ENCODE data around the gene S100A5.
A peak's percentile ranks its signal among the peaks of the same experiment; 100 is the strongest.
"Not testable (repeated sequence)": the region's sequence is repeated elsewhere in the genome, so short reads cannot be mapped to it uniquely, and the experiment has no call there.

The S100A5 gene

DNA sequence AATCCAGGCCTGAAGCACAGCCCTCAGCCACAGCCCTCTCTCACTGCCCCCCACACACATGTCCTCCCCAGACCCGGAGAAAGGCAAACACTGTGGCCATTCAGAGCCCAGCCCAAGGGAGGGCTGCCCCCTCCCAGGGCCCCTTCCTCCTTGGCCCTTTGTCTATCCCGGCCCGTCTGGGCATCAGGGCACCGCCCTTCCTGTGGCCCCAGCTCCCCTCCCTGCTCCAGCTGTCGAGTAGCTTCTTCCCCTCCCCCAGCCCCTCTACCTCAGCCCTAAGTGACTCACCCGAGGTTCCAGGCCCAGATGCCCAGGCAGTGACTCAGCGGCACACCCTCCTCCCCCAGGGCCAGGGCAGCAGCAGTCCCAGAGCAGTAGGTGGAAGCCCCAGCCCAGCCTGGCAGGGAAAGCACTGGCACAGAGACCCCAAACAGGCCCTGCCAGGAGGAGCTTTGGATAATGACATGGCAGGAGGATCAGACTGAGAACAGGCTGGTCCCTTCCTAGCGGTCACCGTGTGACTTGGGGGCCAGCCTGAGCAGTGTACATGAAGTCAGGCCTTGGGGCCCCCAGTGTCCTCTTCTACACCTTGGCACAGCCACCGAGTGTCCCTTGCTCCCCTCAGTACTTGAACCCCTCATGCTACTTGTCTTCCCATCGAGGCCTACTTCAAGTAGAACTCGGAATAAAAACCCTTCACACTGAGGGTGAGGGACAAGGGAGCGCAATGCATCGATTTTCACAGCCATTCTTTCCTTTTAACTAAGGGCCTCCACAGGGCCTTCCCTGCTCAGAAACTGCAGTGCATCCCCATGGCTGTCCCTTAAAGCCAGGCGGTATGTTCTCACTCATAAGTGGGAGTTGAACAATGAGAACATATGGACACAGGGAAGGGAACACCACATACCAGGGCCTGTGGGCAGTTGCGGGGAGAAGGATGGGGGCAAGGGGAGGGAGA is 26.0 kb upstream of the S100A5 start:
- peak; percentile 95 to 98 for DNase-seq

DNA sequence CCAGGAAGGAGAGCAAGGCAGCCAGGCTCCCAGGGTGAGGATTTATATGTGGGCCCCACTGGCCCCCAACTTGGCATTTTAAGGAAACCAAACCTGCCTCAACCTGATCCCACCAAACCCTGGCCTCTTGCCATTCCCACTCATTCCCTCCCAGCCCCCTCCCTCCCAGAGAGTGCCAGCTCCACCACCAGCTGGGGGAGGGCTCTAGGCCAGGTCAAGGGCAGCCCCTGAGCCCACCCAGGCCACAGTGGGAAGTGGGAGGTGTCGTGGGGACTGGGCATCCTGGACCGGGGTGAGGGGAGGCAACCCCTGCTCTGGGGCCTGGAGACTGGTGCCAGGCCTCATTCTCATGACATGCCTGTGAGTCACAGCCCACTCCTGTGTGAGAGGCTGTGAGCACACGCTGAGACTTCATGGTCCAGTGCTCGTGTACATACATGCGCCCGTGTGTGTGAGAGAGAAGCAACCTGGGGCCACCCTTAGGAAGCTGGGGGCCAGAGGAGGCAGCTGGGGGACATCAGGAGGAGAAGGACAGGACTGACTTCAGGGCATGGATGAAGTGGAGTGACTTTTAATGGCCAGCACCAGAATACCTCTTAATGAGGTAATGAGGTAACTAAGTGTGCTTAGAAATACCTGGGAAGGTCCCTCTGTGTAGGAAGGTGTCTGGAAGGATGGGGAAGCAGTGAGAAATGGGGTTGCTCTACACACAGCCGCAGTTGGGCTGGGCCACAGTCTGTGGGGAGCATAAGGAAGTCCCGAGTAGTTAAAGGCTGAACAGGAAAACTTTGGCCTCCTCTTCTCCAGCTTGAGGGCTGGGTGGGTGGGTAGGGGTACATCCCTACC is 25.0 kb upstream of the S100A5 start, which contains the start of gene S100A2:
Gene S100A2, minus strand, starts transcription at position 316 of the 846 bp plus-strand sequence. CDS start 1,967 bp downstream, outside the sequence.
- peak; percentile 53 to 80 for DNase-seq

DNA sequence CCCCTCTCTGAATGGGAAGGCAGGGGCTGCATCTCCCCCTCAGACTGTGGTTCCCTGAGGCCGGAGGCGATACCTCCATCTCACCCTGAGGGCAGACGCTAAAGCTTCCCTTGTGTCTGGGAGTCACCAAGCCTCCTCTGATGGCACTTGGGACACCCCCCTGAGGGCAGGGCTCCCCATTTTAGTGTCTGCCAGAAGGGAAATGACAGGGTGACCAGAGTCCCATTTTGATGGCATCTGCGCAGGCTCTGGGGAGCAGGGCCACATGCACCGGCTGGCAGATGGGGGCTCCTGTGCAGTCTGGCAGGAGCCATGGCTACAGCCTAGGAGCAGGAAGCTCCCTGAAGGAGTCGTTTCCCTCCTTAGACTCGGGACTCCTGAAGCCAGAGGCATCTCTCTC is 23.3 kb upstream of the S100A5 start:
- DNase-seq: no peak

GRCh38 chr1:153563483-153563901 is 22.8 kb upstream of the S100A5 start:
- DNase-seq: no peak

GRCh38 chr1:153562021-153562420 is 21.3 kb upstream of the S100A5 start:
- DNase-seq: not testable (repeated sequence)

DNA sequence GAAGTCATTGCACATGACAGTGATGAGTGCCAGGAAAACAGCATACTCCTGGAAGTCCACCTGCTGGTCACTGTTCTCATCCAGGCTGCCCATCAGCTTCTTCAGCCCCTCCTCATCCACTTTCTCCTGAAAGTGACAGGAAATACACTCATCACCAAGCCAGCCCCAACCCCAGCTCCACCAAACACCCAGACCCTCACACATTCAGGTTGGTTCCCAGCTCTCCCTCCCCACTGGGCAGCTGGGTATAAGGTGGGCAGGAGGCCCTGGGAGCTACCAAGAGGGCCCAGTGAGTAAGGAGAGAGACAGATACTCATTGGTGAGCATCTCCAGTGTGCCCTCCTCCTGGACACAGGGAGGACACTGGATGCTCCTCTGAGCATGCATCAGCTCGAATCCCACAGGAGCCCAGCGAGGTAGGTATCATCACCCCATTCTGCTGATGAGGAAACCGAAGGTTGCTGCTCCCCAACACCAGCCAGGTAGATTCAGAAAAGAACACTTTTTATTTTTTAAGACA is 20.8 kb upstream of the S100A5 start:
- DNase-seq: no peak

DNA sequence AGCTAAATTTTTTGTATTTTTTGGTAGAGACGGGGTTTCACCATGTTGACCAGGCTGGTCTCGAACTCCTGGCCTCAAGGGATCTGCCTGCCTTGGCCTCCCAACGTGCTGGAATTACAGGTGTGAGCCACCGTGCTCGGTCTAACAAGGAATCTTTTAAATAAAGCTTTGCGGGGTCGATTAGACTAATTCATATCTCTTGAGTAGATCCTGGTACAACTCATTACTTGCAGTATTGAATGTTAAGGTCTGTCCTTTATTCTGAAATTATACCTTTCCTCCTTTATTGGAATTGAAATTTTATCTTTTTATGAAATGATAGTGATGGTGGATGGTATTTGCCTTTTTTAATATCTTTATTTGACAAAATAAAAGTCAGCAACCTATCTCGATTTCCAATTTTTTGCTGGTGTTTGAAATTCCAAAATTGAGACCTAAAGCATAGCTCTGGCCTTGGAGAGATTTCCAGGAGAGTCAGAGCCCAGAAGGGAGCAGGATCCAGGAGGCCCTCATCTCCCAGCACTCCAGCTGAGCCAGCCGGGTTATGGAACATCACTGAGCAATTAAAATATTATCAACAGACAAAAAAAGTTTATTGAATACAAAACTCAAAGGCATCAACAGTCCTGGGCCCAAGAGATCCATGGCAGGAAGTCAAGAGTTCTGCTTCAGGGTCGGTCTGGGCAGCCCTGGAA is 20.2 kb upstream of the S100A5 start:
- DNase-seq: no peak

DNA sequence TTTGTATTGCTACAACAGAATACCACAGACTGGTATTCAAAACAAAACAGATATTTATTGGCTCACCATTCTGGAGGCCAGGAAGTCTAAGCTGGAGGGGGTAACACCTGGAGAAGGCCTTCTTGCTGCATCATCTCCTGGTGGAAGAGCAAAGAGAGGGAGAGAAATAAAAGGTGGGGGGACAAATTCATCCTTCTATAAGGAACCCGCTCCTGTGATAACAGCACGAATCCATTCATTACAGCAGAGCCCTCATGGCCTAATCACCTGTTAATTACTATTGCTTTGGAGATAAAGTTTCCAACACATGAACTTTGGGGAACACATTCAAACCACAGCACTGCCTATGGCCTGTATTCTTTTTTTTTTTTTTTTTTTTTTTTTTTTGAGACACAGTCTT is 19.5 kb upstream of the S100A5 start:
- DNase-seq: no peak

GRCh38 chr1:153557877-153558276 is 17.1 kb upstream of the S100A5 start:
- no peak for DNase-seq

DNA sequence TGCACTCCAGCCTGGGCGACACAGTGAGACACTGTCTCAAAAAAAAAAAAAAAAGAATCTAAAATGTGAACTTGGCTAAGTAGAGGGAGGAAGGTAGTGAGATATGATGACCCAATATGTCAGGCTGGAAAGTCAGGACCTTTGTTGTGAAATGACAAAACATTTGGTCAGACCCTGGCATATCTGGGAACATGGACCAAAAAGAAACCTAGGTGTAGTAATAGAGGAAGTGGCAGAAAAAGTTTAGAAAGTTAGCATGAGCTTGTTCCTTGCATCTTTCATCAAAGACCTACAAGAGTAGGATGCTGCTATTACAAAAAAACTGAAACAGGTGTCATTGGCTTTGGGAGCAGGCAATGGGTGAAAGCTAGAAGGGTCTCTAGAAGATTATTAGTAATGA is 15.6 kb upstream of the S100A5 start:
- no peak for DNase-seq

GRCh38 chr1:153553830-153554541 is 13.3 kb upstream of the S100A5 start:
- no peak for DNase-seq

GRCh38 chr1:153553096-153553495 is 12.4 kb upstream of the S100A5 start:
- no peak for DNase-seq

GRCh38 chr1:153552335-153552734 is 11.6 kb upstream of the S100A5 start:
- no peak for DNase-seq

DNA sequence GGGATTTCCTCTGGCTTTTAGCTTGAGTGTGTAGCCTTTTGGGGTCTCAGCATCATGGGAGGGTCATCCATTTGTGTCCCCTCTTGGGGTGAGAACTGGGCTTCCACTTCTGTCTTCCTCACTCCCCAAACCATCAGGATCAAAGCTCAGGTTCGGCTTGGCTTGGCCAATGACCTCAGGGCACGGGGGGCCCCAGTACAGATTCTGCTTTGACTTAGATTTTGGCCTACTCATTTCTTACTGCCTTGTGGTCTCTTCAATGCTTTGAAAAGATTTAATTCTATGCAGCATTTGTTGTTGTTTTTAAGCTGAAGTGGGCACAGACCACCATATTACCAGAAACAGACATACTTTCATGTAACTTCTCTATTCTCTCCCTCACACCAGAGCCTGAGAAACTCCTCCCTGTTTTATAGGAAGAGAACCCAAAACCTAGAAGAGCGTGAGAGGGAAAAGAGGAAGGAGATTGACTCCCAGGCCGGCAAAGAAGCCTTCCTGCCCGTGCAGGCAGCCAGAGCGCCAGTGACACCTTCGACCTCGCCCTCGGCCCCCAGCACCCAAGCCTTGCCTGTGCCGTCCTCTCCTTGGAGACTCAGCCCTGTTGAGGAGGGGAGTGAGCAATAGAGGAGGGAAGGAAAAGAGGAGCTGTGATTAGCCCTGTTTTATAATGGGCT is 10.2 kb upstream of the S100A5 start:
- peak; percentile 65 to 68 for DNase-seq

- no peak for DNase-seq
These were observed 9.6 kb upstream of the S100A5 start for GRCh38 chr1:153550398-153550758.

DNA sequence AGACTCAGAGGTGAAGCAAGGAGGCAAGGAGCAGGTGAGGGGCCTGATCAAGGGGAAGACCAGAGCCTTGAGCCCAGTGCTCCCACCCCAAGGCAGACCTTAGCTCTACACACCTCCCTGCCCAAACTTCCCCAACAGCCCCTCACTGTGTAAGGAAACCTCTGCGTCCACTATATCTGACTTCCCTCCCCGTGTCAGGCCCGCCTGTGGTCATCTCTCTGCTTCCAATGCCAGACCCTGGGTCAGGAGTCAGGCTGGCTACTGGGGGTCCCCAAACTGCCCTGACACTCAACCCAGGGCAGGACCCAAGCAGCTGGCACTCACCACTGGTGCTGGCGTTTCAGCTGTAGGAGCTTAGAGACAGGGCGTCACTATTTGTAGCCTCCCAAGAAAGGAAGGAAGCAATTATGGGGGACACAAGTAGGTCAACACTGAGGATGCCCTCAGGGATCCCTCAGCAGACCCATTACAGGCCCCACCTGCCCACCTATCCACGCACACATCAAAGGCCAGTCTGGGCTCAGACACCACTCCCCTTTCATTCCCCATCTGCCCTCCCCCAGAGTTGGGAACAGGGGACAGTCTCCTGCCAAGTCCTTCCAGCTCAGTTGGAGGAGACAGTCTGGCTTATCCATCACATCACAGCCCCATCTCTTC is 9.1 kb upstream of the S100A5 start:
- no peak for DNase-seq

DNA sequence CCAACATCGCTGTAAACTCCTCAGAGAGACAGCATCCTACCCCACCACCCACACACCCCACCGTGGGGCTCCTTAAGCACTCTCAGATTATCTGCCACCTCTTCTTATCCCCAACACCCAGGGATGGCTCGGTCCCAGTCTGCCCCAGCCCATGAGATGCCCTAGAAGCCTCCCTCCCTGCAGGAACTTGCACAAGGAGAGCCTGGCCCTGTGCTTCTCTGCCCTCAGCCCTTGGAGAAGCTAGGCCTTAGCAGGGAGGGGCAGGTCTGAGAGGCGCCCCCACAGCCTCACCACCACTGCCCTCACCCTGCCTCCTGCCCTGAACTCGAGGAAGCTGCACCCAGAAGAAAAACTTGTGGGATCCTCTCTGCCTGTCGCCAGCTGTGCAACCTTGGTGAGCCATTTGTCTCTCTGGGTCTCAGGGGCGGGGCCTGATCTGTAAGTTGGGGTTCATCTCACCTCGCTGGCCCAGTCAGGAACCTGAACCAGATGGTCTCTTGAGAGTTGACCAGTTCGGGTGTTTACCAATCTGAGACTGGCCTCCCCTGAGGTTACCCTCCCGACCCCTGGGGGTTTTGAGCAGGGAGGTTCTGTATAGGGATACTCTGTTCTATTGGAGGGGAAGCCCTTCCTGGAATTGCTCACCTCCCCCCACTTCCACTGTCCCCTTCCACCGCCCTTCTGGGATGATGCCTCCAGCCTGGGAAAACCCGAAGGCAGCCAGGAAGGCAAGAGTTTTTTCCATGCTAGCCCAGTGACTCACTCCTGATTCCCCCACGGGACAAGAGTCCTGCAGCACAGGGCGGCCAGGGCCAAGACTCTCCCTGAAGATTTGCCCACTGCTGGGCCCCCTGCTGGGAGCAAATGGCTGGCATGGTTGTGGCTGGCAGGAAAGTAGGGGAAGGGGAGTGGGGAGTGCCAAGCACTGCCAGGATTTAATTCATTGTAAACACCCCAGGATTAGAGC is 8.3 kb upstream of the S100A5 start, which contains the start of gene S100A3:
Gene S100A3, minus strand, starts transcription at position 537 of the 967 bp plus-strand sequence. CDS start 773 bp downstream, outside the sequence.
- peak; percentile 40 to 70 for DNase-seq

GRCh38 chr1:153547560-153548551 is 7.1 kb upstream of the S100A5 start:
- peak in 1 of 2 donors; percentile 30 for DNase-seq

All from inflammatory macrophage treated with lipopolysaccharide for 1 hour (primary cell).